K562 (cell line): Measurements from ENCODE around the gene PLAAT4. TPM values are rescaled to one million over a fixed set of nuclear protein-coding genes. Genes with fewer than 3 reads are reported as not detected.
A peak's percentile ranks its signal among the peaks of the same experiment; 100 is the strongest.

Experiments
- COPS2 ChIP-seq: fragments of 450-650 bp; conservative IDR thresholded peaks from 2 replicates; pipeline ENCODE4 v1.6.1; 2016; ENCODE audit warnings: mild to moderate bottlenecking, moderate library complexity
- EHMT2 ChIP-seq: fragments of 450-650 bp; IDR thresholded peaks from 2 replicates; pipeline ENCODE4 v1.6.1; 2018; ENCODE audit warnings: antibody characterized with exemption
- ETS2 ChIP-seq: IDR thresholded peaks from 2 replicates; pipeline ENCODE4 v1.6.1; 2016; ENCODE audit warnings: borderline replicate concordance, missing genetic modification characterization, mild to moderate bottlenecking, moderate library complexity, missing compliant biosample characterization; ENCODE audit not compliant: poor library complexity, severe bottlenecking
- FIP1L1 ChIP-seq: fragments of 200-400 bp; formaldehyde crosslinking; IDR thresholded peaks from 2 replicates; pipeline ENCODE4 v1.6.1; 2018; ENCODE audit warnings: mild to moderate bottlenecking, low read depth, low read length; ENCODE audit not compliant: poor library complexity, severe bottlenecking
- ILK ChIP-seq: fragments of 450-650 bp; IDR thresholded peaks from 2 replicates; pipeline ENCODE4 v1.6.1; 2016; ENCODE audit warnings: missing genetic modification characterization, low read depth, mild to moderate bottlenecking, missing compliant biosample characterization, moderate library complexity, borderline replicate concordance
- JUNB ChIP-seq: fragments of 450-650 bp; formaldehyde crosslinking; conservative IDR thresholded peaks from 2 replicates; pipeline ENCODE4 v1.4.0; 2020; ENCODE audit warnings: mild to moderate bottlenecking
- KDM2B ChIP-seq: fragments of 250-450 bp; sonication (Bioruptor Pico); IDR thresholded peaks from 2 replicates; pipeline ENCODE4 v1.8.0; 2021; ENCODE audit warnings: mild to moderate bottlenecking, moderate library complexity
- MED1 ChIP-seq: sonication (generic); formaldehyde crosslinking; IDR thresholded peaks from 2 replicates; pipeline ENCODE4 v1.8.1; 2023; ENCODE audit warnings: missing genetic modification reagents, borderline replicate concordance
- PHF20 ChIP-seq: fragments of 450-650 bp; IDR thresholded peaks from 2 replicates; pipeline ENCODE4 v1.6.1; 2018; ENCODE audit not compliant: partially characterized antibody
- PRPF4 ChIP-seq: fragments of 200-400 bp; formaldehyde crosslinking; IDR thresholded peaks from one replicate; pipeline ENCODE4 v1.6.1; 2017; ENCODE audit warnings: low read length, low read depth, mild to moderate bottlenecking; ENCODE audit not compliant: insufficient read depth, poor library complexity, severe bottlenecking
- SAP30 ChIP-seq: fragments of 200-600 bp; sonication (generic); IDR thresholded peaks from 2 replicates; pipeline ENCODE4 v1.6.1; 2012; ENCODE audit warnings: borderline replicate concordance, low read depth, mild to moderate bottlenecking, moderate library complexity, low read length, control low read depth, inconsistent platforms; ENCODE audit not compliant: insufficient read depth, poor library complexity, severe bottlenecking
- SMARCA4 ChIP-seq: fragments of 450-650 bp; IDR thresholded peaks from 2 replicates; pipeline ENCODE4 v1.6.1; 2016
- ZC3H11A ChIP-seq: IDR thresholded peaks from 2 replicates; pipeline ENCODE4 v1.6.1; 2012; ENCODE audit warnings: low read depth, low read length, improper control_type of control experiment
- ZEB2 ChIP-seq: fragments of 450-650 bp; IDR thresholded peaks from 2 replicates; pipeline ENCODE4 v1.6.1; 2016
- ZFP1 ChIP-seq: fragments of 450-650 bp; formaldehyde crosslinking; IDR thresholded peaks from 2 replicates; pipeline ENCODE4 v1.4.0; 2020; ENCODE audit warnings: mild to moderate bottlenecking, mixed read lengths
- ZNF444 ChIP-seq: fragments of 250-450 bp; sonication (Bioruptor Pico); IDR thresholded peaks from 2 replicates; pipeline ENCODE4 v1.4.0; 2020; ENCODE audit warnings: mild to moderate bottlenecking, moderate library complexity
- polyA plus RNA-seq, 8 experiments: library from polyadenylated mRNA; depleted of rRNA in 4 of 8; stranded (reverse) in 5 of 8; unstranded in 3 of 8; fragments of >200 nt; fragmentation: Nextera tagmentation in 2 of 8; fragmentation: Illumina TruSeq in 1 of 8; extraction: Ambion mirVana in 2 of 8; extraction: Trizol in 1 of 8; gene quantifications; 2 replicates each; pipeline versions ENCODE4 v1.2.1 to v1.2.3, GENCODE V29; 2011 to 2014; ENCODE audit warnings: inconsistent platforms in 1 of 8, missing spikeins in 1 of 8
- total RNA-seq, 7 experiments: library from RNA; depleted of rRNA in 6 of 7; stranded (reverse); fragments of >200 nt in 6 of 7; fragmentation: Illumina TruSeq in 2 of 7; extraction: Trizol in 2 of 7; gene quantifications; 2 replicates each; pipeline versions ENCODE4 v1.2.1 to v1.2.3, GENCODE V29; 2011 to 2021; ENCODE audit warnings: low replicate concordance in 1 of 7
- TF ChIP-seq, protein P1 (sequence below): sonication (generic); formaldehyde crosslinking; IDR thresholded peaks from 2 replicates; pipeline ENCODE4 v1.8.0; 2022; ENCODE audit warnings: mild to moderate bottlenecking, missing genetic modification reagents
- TF ChIP-seq, protein P2 (sequence below), 2 experiments: fragments of 150-350 bp in 1 of 2; IDR thresholded peaks; 2 replicates each; pipeline ENCODE4 v1.6.1; 2012 to 2016; ENCODE audit warnings: low read depth in 2 of 2, low read length in 2 of 2, mild to moderate bottlenecking in 1 of 2, moderate library complexity in 1 of 2
- TF ChIP-seq, protein P3 (sequence below): fragments of 250-450 bp; sonication (Bioruptor Pico); IDR thresholded peaks from 2 replicates; pipeline ENCODE4 v1.8.0; 2021; ENCODE audit warnings: mild to moderate bottlenecking, moderate library complexity
- TF ChIP-seq, protein P4 (sequence below): fragments of 450-650 bp; formaldehyde crosslinking; IDR thresholded peaks from 2 replicates; pipeline ENCODE4 v1.4.0; 2020; ENCODE audit warnings: mild to moderate bottlenecking, moderate library complexity

Gene PLAAT4
- total and polyA plus RNA-seq, 9 of the 15 experiments (the other 6 are each of a cell fraction or from before 2014, with no cell fraction given) = 0.54 to 3.0 (median 1.3) TPM; not detected in 1

DNA sequence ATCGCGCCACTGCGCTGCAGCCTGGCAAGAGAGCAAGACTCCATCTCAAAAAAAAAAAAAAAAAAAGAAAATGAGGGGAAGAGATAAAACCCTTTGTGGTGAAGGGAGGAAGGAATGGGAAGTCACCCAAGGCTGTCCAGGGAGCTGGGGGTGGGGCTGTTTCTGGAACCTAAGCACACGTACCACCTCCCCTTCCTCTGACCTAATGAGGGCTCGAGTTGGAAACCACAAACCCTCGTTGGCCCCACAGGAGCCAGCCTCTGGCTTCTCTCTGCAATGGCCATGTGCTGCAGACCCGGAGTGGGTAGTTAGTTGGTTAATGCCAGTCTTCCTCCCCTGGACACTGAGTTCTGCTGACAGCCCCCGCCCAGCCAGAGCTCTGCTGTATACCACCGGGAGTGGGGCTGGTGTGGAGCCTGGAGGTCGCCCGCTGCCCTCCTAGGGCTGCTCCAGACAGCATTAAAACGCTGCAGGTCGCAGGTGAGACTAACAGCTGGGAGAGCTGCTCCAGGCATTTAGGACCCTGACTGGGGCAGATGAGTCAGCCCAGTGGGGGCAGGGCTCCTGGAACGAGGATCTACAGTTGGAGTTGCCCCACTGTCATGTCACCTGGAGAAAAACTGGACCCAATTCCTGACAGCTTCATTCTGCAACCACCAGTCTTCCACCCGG lies 30.6 kb upstream of the PLAAT4 start, which contains the start of gene LGALS12 (continued):
- TF ChIP-seq, protein P1, sequence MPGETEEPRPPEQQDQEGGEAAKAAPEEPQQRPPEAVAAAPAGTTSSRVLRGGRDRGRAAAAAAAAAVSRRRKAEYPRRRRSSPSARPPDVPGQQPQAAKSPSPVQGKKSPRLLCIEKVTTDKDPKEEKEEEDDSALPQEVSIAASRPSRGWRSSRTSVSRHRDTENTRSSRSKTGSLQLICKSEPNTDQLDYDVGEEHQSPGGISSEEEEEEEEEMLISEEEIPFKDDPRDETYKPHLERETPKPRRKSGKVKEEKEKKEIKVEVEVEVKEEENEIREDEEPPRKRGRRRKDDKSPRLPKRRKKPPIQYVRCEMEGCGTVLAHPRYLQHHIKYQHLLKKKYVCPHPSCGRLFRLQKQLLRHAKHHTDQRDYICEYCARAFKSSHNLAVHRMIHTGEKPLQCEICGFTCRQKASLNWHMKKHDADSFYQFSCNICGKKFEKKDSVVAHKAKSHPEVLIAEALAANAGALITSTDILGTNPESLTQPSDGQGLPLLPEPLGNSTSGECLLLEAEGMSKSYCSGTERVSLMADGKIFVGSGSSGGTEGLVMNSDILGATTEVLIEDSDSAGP (CRISPR knock-in tag) = no peak
- TF ChIP-seq, protein P2, sequence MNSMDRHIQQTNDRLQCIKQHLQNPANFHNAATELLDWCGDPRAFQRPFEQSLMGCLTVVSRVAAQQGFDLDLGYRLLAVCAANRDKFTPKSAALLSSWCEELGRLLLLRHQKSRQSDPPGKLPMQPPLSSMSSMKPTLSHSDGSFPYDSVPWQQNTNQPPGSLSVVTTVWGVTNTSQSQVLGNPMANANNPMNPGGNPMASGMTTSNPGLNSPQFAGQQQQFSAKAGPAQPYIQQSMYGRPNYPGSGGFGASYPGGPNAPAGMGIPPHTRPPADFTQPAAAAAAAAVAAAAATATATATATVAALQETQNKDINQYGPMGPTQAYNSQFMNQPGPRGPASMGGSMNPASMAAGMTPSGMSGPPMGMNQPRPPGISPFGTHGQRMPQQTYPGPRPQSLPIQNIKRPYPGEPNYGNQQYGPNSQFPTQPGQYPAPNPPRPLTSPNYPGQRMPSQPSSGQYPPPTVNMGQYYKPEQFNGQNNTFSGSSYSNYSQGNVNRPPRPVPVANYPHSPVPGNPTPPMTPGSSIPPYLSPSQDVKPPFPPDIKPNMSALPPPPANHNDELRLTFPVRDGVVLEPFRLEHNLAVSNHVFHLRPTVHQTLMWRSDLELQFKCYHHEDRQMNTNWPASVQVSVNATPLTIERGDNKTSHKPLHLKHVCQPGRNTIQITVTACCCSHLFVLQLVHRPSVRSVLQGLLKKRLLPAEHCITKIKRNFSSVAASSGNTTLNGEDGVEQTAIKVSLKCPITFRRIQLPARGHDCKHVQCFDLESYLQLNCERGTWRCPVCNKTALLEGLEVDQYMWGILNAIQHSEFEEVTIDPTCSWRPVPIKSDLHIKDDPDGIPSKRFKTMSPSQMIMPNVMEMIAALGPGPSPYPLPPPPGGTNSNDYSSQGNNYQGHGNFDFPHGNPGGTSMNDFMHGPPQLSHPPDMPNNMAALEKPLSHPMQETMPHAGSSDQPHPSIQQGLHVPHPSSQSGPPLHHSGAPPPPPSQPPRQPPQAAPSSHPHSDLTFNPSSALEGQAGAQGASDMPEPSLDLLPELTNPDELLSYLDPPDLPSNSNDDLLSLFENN (IDR thresholded peaks at IDR 0.05; ENCODE audit: low read depth in 2 of 2, low read length in 2 of 2) = no peak
- 0 out of 2 replicates have a peak, but pooled peaks have one; percentile 53 for TF ChIP-seq SMARCA4
- no peak for TF ChIP-seq ZEB2
- TF ChIP-seq ETS2 (tag) = no peak
- TF ChIP-seq JUNB (CRISPR knock-in tag) = no peak
- no peak for TF ChIP-seq KDM2B (CRISPR knock-in tag)
- TF ChIP-seq, protein P3, sequence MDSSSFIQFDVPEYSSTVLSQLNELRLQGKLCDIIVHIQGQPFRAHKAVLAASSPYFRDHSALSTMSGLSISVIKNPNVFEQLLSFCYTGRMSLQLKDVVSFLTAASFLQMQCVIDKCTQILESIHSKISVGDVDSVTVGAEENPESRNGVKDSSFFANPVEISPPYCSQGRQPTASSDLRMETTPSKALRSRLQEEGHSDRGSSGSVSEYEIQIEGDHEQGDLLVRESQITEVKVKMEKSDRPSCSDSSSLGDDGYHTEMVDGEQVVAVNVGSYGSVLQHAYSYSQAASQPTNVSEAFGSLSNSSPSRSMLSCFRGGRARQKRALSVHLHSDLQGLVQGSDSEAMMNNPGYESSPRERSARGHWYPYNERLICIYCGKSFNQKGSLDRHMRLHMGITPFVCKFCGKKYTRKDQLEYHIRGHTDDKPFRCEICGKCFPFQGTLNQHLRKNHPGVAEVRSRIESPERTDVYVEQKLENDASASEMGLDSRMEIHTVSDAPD (CRISPR knock-in tag) = no peak
- no peak for TF ChIP-seq MED1 (CRISPR knock-in tag)
- TF ChIP-seq EHMT2 = no peak
- no peak for TF ChIP-seq ILK
- TF ChIP-seq COPS2 = no peak
- TF ChIP-seq ZNF444 (CRISPR knock-in tag) = no peak
- no peak for TF ChIP-seq ZC3H11A
- no peak for TF ChIP-seq ZFP1 (CRISPR knock-in tag)
- TF ChIP-seq, protein P4, sequence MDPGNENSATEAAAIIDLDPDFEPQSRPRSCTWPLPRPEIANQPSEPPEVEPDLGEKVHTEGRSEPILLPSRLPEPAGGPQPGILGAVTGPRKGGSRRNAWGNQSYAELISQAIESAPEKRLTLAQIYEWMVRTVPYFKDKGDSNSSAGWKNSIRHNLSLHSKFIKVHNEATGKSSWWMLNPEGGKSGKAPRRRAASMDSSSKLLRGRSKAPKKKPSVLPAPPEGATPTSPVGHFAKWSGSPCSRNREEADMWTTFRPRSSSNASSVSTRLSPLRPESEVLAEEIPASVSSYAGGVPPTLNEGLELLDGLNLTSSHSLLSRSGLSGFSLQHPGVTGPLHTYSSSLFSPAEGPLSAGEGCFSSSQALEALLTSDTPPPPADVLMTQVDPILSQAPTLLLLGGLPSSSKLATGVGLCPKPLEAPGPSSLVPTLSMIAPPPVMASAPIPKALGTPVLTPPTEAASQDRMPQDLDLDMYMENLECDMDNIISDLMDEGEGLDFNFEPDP (CRISPR knock-in tag) = no peak
- TF ChIP-seq FIP1L1 = no peak
- TF ChIP-seq PRPF4 = no peak
- no peak for TF ChIP-seq PHF20
- no peak for TF ChIP-seq SAP30
